ENCODE data around the gene FAM237A. TPM values are rescaled to one million over a fixed set of nuclear protein-coding genes. Genes with fewer than 3 reads are reported as not detected.

Gene FAM237A
- total RNA-seq, 1 experiment from 2014 or later = not detected

DNA sequence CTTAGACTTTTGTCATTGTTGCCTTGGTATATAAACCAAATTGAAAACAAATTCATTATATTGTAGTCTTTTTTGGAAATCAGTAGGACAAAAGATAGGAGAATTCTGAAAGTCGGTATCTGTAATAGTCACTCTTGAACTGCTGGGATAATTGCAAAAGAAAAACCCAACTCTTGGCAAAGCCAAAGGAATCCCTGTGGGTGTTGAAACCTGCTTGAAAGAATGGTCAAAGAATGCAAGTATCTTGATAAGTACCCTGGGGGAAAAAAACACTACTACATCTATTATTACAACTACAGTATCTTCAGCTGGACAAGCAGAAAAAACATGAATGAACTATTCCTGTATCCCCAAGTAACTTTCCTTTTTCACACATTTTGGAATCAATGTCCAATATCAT lies 7.3 kb upstream of the FAM237A start:
- no TSS peak for BruUV-seq (replicated peaks)
- H3K27me3 Mint-ChIP-seq (ENCODE audit: unreplicated experiment) = peaks cover 13% of the 10 kb centered on the region
- no peaks in the 10 kb centered on the region for H3K36me3 Mint-ChIP-seq (ENCODE audit: insufficient read depth, unreplicated experiment)
- no peaks in the 10 kb centered on the region for H3K9me3 Mint-ChIP-seq (ENCODE audit: low read depth, unreplicated experiment)
- DNase-seq = no peak
- no peak overlapping the region for H3K27ac Mint-ChIP-seq (ENCODE audit: unreplicated experiment)
- no peaks in the 10 kb centered on the region for H3K4me1 Mint-ChIP-seq (ENCODE audit: low read depth, unreplicated experiment)
- TF ChIP-seq, protein P1, sequence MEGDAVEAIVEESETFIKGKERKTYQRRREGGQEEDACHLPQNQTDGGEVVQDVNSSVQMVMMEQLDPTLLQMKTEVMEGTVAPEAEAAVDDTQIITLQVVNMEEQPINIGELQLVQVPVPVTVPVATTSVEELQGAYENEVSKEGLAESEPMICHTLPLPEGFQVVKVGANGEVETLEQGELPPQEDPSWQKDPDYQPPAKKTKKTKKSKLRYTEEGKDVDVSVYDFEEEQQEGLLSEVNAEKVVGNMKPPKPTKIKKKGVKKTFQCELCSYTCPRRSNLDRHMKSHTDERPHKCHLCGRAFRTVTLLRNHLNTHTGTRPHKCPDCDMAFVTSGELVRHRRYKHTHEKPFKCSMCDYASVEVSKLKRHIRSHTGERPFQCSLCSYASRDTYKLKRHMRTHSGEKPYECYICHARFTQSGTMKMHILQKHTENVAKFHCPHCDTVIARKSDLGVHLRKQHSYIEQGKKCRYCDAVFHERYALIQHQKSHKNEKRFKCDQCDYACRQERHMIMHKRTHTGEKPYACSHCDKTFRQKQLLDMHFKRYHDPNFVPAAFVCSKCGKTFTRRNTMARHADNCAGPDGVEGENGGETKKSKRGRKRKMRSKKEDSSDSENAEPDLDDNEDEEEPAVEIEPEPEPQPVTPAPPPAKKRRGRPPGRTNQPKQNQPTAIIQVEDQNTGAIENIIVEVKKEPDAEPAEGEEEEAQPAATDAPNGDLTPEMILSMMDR (IDR thresholded peaks at IDR 0.05; ENCODE audit: unreplicated experiment) = no peak
- CTCF ChIA-PET = no interaction called here
- no peak overlapping the region for H3K4me3 Mint-ChIP-seq (ENCODE audit: low read depth, unreplicated experiment)
- intact Hi-C loops (cut with micrococcal nuclease; ENCODE audit: unreplicated experiment) = no loop called here

DNA sequence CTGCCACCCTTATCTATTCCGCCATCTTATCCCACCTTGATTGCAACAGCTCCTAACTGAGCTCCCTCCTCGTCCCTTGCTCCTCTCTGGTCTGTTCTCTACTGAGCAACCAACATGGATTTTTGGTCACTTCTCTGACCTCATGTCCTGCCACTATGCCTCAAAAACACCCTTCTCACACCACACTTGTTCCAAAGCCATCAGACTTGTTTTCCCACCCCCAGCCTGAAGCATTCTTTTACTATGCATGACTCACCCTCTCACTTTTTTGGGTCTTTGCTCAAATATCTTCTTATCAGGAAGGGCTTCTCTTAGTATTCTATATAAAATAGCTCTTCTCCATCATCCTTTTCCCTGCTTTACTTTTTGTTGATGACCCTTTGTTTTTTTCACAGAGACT lies 2.7 kb upstream of the FAM237A start:
- Mint-ChIP-seq H3K36me3 (ENCODE audit: insufficient read depth, unreplicated experiment) (no peaks in the 10 kb centered on the region), H3K27me3 (ENCODE audit: unreplicated experiment) (no peaks in the 10 kb centered on the region), H3K4me3 (ENCODE audit: low read depth, unreplicated experiment) (no peak overlapping the region), H3K9me3 (ENCODE audit: low read depth, unreplicated experiment) (no peaks in the 10 kb centered on the region), H3K4me1 (ENCODE audit: low read depth, unreplicated experiment) (no peaks in the 10 kb centered on the region), H3K27ac (ENCODE audit: unreplicated experiment) (no peak overlapping the region)
- TF ChIP-seq, protein P1 (IDR thresholded peaks at IDR 0.05; ENCODE audit: unreplicated experiment) = no peak
- DNase-seq = peak; percentile 9
- intact Hi-C loops (cut with micrococcal nuclease; ENCODE audit: unreplicated experiment) = no loop called here
- BruUV-seq (replicated peaks) = no TSS peak
- CTCF ChIA-PET = no interaction called here

DNA sequence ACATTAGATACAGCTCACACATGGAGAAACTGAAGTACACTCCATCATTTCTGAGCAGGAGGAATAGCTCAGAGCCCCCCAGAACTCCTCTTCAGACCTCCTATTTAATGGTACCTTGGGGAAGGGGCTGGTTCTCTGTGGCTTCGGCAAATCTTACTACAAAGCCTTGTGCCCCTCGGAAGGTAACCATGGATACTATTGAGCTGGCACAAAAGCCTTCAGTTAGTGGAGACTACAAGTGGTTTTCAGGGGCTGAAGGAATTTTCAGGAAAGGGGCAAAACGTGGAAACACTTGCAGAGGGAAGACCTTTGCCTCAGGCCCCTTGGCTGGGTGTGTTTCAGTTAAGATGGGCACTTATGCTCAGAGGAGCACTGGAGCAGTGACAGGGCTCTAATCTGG lies 1.1 kb upstream of the FAM237A start:
- no peak overlapping the region for H3K27ac Mint-ChIP-seq (ENCODE audit: unreplicated experiment)

DNA sequence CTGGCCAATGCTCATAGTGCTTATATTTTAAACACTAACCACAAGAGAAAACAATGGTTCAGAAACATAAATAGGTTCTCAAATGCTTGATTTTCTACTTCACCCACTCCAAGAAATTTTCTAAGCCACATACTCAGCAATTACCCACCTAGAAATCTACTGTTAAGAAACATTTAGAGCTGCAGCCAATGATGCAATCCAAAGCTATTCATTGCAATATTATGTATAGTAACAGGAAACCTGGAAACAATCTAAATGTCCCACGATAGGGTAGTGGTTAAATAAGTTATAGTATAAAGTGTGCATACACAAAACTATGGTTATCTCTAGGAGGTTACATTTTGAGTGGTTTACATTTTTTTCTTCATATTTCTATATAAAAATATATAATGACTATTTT lies 5.7 kb downstream of the FAM237A start:
- DNase-seq = no peak
- no peak overlapping the region for H3K4me3 Mint-ChIP-seq (ENCODE audit: low read depth, unreplicated experiment)
- BruUV-seq (replicated peaks) = no TSS peak
- CTCF ChIA-PET = no interaction called here
- no peaks in the 10 kb centered on the region for H3K27me3 Mint-ChIP-seq (ENCODE audit: unreplicated experiment)
- H3K27ac Mint-ChIP-seq (ENCODE audit: unreplicated experiment) = no peak overlapping the region
- no peaks in the 10 kb centered on the region for H3K36me3 Mint-ChIP-seq (ENCODE audit: insufficient read depth, unreplicated experiment)
- intact Hi-C loops (cut with micrococcal nuclease; ENCODE audit: unreplicated experiment) = no loop called here
- peaks cover 3% of the 10 kb centered on the region for H3K9me3 Mint-ChIP-seq (ENCODE audit: low read depth, unreplicated experiment)
- TF ChIP-seq, protein P1 (IDR thresholded peaks at IDR 0.05; ENCODE audit: unreplicated experiment) = no peak
- H3K4me1 Mint-ChIP-seq (ENCODE audit: low read depth, unreplicated experiment) = no peaks in the 10 kb centered on the region

More for the DNA sequence above, 1.1 kb upstream of the FAM237A start:
- no TSS peak for BruUV-seq (replicated peaks)
- intact Hi-C loops (cut with micrococcal nuclease; ENCODE audit: unreplicated experiment) = no loop called here
- TF ChIP-seq, protein P1 (IDR thresholded peaks at IDR 0.05; ENCODE audit: unreplicated experiment) = no peak
- CTCF ChIA-PET = no interaction called here
- no peaks in the 10 kb centered on the region for H3K4me1 Mint-ChIP-seq (ENCODE audit: low read depth, unreplicated experiment)
- no peaks in the 10 kb centered on the region for H3K9me3 Mint-ChIP-seq (ENCODE audit: low read depth, unreplicated experiment)
- DNase-seq = no peak
- H3K4me3 Mint-ChIP-seq (ENCODE audit: low read depth, unreplicated experiment) = no peak overlapping the region
- H3K36me3 Mint-ChIP-seq (ENCODE audit: insufficient read depth, unreplicated experiment) = no peaks in the 10 kb centered on the region
- no peaks in the 10 kb centered on the region for H3K27me3 Mint-ChIP-seq (ENCODE audit: unreplicated experiment)

- intact Hi-C loops (cut with micrococcal nuclease; ENCODE audit: unreplicated experiment) = no loop called here
- no TSS peak for BruUV-seq (replicated peaks)
- TF ChIP-seq, protein P1 (IDR thresholded peaks at IDR 0.05; ENCODE audit: unreplicated experiment) = no peak
- Mint-ChIP-seq H3K27me3 (ENCODE audit: unreplicated experiment) (no peaks in the 10 kb centered on the region), H3K4me3 (ENCODE audit: low read depth, unreplicated experiment) (no peak overlapping the region), H3K9me3 (ENCODE audit: low read depth, unreplicated experiment) (no peaks in the 10 kb centered on the region), H3K27ac (ENCODE audit: unreplicated experiment) (no peak overlapping the region), H3K4me1 (ENCODE audit: low read depth, unreplicated experiment) (no peaks in the 10 kb centered on the region), H3K36me3 (ENCODE audit: insufficient read depth, unreplicated experiment) (no peaks in the 10 kb centered on the region)
- no peak for DNase-seq
- CTCF ChIA-PET = no interaction called here
Measured at GRCh38 chr2:206657087-206657486, 14.8 kb downstream of the FAM237A start.

Data from Calu3 (cell line).